Activated naive CD4-positive, alpha-beta T cell treated with Interleukin-2 at 50 U/mL for 16 hours (primary cell): ENCODE results near the gene IL4.
"Not testable (repeated sequence)": the region's sequence is repeated elsewhere in the genome, so short reads cannot be mapped to it uniquely, and the experiment has no call there.

ENCODE experiments used
- DNase-seq: peaks from one replicate; pipeline ENCODE4 v3.0.0-alpha.2; 2020

The IL4 gene

GRCh38 chr5:132674671-132675506, 1.1 kb downstream of the IL4 start:
- no peak for DNase-seq

GRCh38 chr5:132675936-132676689, 2.3 kb downstream of the IL4 start:
- DNase-seq: no peak

GRCh38 chr5:132677191-132677590, 3.4 kb downstream of the IL4 start:
- no peak for DNase-seq

GRCh38 chr5:132677682-132678400, 4.1 kb downstream of the IL4 start:
- no peak for DNase-seq

- DNase-seq: no peak
Measured at GRCh38 chr5:132678735-132679134, 4.9 kb downstream of the IL4 start.

- DNase-seq: no peak
Measured at GRCh38 chr5:132679166-132679565, 5.4 kb downstream of the IL4 start.

GRCh38 chr5:132679717-132680380, 6.1 kb downstream of the IL4 start:
- no peak for DNase-seq

- DNase-seq: no peak
Measured at GRCh38 chr5:132680780-132681475, 7.1 kb downstream of the IL4 start.

GRCh38 chr5:132681476-132681831, 7.7 kb downstream of the IL4 start:
- no peak for DNase-seq

- DNase-seq: no peak
Measured at GRCh38 chr5:132681983-132682382, 8.2 kb downstream of the IL4 start.

- DNase-seq: no peak
Measured at GRCh38 chr5:132684491-132684890, 10.7 kb downstream of the IL4 start.

GRCh38 chr5:132684922-132685720, 11.3 kb downstream of the IL4 start:
- no peak for DNase-seq

- DNase-seq: no peak
Measured at GRCh38 chr5:132686193-132686592, 12.4 kb downstream of the IL4 start.

GRCh38 chr5:132687995-132688394, 14.2 kb downstream of the IL4 start:
- DNase-seq: peak; percentile 22

- peak; percentile 24 for DNase-seq
Measured at GRCh38 chr5:132688536-132689339, 14.9 kb downstream of the IL4 start.

- DNase-seq: no peak
Measured at GRCh38 chr5:132689513-132689912, 15.7 kb downstream of the IL4 start.

GRCh38 chr5:132690156-132690555, 16.4 kb downstream of the IL4 start:
- no peak for DNase-seq

GRCh38 chr5:132691755-132692631, 18.2 kb downstream of the IL4 start:
- DNase-seq: not testable (repeated sequence)

GRCh38 chr5:132692632-132692967, 18.8 kb downstream of the IL4 start:
- DNase-seq: no peak

GRCh38 chr5:132695956-132696355, 22.2 kb downstream of the IL4 start:
- no peak for DNase-seq
